Keratinocyte (primary cell): ENCODE data around the gene SLC2A9.

ENCODE experiments used
- EZH2 ChIP-seq: IDR thresholded peaks from one replicate; pipeline ENCODE4 v1.6.1; 2012; ENCODE audit warnings: inconsistent platforms, mild to moderate bottlenecking, low read length, moderate library complexity
- TF ChIP-seq, protein P1 (sequence below), 3 experiments: IDR thresholded peaks in 1 of 3; conservative IDR thresholded peaks in 1 of 3; optimal IDR thresholded peaks in 1 of 3; 2 replicates in 2 of 3; 3 replicates in 1 of 3; pipeline versions ENCODE3 to v1.5.1; 2011; ENCODE audit warnings: low read length in 3 of 3, mild to moderate bottlenecking in 3 of 3, moderate library complexity in 2 of 3, control low read depth in 1 of 3, inconsistent platforms in 1 of 3; ENCODE audit not compliant: insufficient read depth in 2 of 3; ENCODE audit errors: extremely low read depth in 1 of 3

DNA sequence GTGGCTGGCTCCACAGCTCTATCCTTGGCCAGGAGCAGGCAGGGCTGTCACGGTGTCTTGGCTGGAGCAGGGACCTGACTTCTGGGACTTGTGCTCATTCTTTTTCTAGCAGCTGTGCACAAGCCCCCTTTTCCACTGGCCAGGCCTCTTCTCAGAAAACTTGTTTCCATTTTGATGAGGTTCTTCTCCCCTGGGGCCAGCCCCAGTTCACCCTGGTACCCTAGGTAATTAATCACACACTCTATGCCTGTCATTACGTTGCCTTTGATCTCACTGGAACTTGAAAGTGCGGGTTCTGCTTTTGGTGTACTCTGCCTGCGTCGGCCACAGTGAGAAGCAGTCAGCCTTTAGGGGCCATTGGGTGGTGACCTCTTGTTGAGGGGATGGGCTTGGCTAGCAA is 213.2 kb downstream of the SLC2A9 start:
- TF ChIP-seq, protein P1, sequence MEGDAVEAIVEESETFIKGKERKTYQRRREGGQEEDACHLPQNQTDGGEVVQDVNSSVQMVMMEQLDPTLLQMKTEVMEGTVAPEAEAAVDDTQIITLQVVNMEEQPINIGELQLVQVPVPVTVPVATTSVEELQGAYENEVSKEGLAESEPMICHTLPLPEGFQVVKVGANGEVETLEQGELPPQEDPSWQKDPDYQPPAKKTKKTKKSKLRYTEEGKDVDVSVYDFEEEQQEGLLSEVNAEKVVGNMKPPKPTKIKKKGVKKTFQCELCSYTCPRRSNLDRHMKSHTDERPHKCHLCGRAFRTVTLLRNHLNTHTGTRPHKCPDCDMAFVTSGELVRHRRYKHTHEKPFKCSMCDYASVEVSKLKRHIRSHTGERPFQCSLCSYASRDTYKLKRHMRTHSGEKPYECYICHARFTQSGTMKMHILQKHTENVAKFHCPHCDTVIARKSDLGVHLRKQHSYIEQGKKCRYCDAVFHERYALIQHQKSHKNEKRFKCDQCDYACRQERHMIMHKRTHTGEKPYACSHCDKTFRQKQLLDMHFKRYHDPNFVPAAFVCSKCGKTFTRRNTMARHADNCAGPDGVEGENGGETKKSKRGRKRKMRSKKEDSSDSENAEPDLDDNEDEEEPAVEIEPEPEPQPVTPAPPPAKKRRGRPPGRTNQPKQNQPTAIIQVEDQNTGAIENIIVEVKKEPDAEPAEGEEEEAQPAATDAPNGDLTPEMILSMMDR (optimal IDR thresholded peaks at IDR 0.05 in 1 of 3, IDR thresholded peaks at IDR 0.05 in 1 of 3, conservative IDR thresholded peaks at IDR 0.05 in 1 of 3; ENCODE audit: extremely low read depth in 1 of 3, insufficient read depth in 2 of 3, low read length in 3 of 3), result no peak
- TF ChIP-seq EZH2, result no peak
